Transverse colon (tissue), 4 donors: ENCODE results near the gene TRPT1.

Experiments
- CTCF ChIP-seq, 5 experiments: fragments of 200-600 bp in 3 of 5; fragments of 450-650 bp in 2 of 5; sonication (generic) in 3 of 5; IDR thresholded peaks; 1 replicate in 2 of 5; 2 replicates in 3 of 5; pipeline ENCODE4 v1.5.1; 2016 to 2017; ENCODE audit warnings: antibody characterized with exemption in 5 of 5, inconsistent platforms in 3 of 5, mild to moderate bottlenecking in 2 of 5, moderate library complexity in 1 of 5
- EP300 ChIP-seq: sonication (generic); formaldehyde crosslinking; IDR thresholded peaks from one replicate; pipeline ENCODE4 v1.6.1; 2017; ENCODE audit warnings: antibody characterized with exemption, low read depth
- POLR2A ChIP-seq: fragments of 450-650 bp; IDR thresholded peaks from one replicate; pipeline ENCODE4 v1.6.1; 2016; ENCODE audit warnings: antibody characterized with exemption, mild to moderate bottlenecking, moderate library complexity
- POLR2AphosphoS5 ChIP-seq, 3 donors: sonication (generic); formaldehyde crosslinking; IDR thresholded peaks; one replicate each; pipeline ENCODE4 v1.6.1; 2016; ENCODE audit warnings: antibody characterized with exemption in 3 of 3

- no peak for TF ChIP-seq POLR2A
- TF ChIP-seq POLR2AphosphoS5 (IDR thresholded peaks at IDR 0.05): no peak
- TF ChIP-seq CTCF (IDR thresholded peaks at IDR 0.05): no peak
- no peak for TF ChIP-seq EP300
Measured at GRCh38 chr11:64208796-64209562, 17.0 kb downstream of the TRPT1 start.
